Measurements from ENCODE around the gene TM9SF1. TPM values are rescaled to one million over a fixed set of nuclear protein-coding genes. Genes with fewer than 3 reads are reported as not detected.

Gene TM9SF1
- total and polyA plus RNA-seq, 7 donors = 7.9 to 37.2 (median 33.5) TPM

DNA sequence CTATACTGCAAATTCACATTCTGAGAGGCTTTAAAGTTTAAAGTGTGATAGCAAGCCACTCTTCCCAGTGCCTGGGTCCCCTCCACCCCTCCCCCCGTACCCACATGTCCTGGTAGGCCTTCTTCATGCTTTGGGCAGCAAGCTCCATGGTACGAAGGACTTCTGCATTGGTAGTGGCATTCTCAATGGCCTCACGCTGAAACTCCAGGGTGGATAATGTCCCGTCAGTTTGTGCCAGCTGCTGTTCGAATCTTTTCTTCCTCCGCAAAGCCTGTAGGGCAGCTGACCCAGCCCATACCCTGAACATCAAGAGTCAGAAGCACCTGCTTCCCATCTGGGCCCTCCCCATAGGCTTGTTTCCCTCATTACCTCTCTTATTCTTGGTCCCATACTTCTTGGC, 16.1 kb upstream of the TM9SF1 start:
- intact Hi-C loops (cut with DNase I) = no loop called here
- no peaks in the 10 kb centered on the region for H3K27me3 ChIP-seq
- 94 to 96% methylated on average over 6 of the region's 6 CpGs for WGBS, 2 donors
- DNase-seq = peak; percentile 47
- H3K27ac ChIP-seq = no peak overlapping the region
- no peak for TF ChIP-seq EP300 (IDR thresholded peaks at IDR 0.05)
- no peak for TF ChIP-seq POLR2AphosphoS5 (IDR thresholded peaks at IDR 0.05)
- TF ChIP-seq POLR2A (IDR thresholded peaks at IDR 0.05) = no peak
- TF ChIP-seq, protein P1, sequence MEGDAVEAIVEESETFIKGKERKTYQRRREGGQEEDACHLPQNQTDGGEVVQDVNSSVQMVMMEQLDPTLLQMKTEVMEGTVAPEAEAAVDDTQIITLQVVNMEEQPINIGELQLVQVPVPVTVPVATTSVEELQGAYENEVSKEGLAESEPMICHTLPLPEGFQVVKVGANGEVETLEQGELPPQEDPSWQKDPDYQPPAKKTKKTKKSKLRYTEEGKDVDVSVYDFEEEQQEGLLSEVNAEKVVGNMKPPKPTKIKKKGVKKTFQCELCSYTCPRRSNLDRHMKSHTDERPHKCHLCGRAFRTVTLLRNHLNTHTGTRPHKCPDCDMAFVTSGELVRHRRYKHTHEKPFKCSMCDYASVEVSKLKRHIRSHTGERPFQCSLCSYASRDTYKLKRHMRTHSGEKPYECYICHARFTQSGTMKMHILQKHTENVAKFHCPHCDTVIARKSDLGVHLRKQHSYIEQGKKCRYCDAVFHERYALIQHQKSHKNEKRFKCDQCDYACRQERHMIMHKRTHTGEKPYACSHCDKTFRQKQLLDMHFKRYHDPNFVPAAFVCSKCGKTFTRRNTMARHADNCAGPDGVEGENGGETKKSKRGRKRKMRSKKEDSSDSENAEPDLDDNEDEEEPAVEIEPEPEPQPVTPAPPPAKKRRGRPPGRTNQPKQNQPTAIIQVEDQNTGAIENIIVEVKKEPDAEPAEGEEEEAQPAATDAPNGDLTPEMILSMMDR (IDR thresholded peaks at IDR 0.05) = no peak
- no peaks in the 10 kb centered on the region for H3K9me3 ChIP-seq
- no peak overlapping the region for H3K4me3 ChIP-seq
- H3K4me1 ChIP-seq = peaks cover 0 to 42% (median 32%) of the 10 kb centered on the region in 4 donors
- peaks cover 5 to 54% (median 16%) of the 10 kb centered on the region in 4 donors for H3K36me3 ChIP-seq

DNA sequence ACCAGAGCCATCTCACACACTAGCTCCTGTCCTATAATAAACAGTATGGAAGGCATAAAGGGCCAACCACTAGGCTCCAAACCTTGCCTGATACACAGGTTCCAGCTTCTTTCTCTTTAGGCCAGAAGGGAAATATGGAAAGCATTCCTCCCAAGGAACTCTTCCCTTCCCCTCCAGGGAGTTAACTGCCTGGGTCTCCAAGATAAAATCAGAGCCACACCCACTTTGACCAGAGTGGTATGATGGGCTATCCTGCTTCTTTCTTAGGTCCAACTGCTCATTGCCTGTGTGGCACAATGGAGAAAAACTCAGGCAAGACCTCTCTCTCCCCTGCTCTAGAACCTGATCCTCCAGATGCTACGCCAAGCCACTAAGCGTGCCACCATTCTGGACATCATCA, 12.4 kb upstream of the TM9SF1 start:
- Histone ChIP-seq H3K36me3 (peaks cover 5 to 81% (median 19%) of the 10 kb centered on the region in 4 donors), H3K27ac (no peak overlapping the region), H3K9me3 (no peaks in the 10 kb centered on the region), H3K27me3 (no peaks in the 10 kb centered on the region), H3K4me1 (peaks cover 0 to 19% (median 10%) of the 10 kb centered on the region in 4 donors), H3K4me3 (no peak overlapping the region)
- intact Hi-C loops (cut with DNase I) = no loop called here
- TF ChIP-seq EP300 (IDR thresholded peaks at IDR 0.05) = no peak
- TF ChIP-seq, protein P1 (IDR thresholded peaks at IDR 0.05) = no peak
- TF ChIP-seq POLR2A (IDR thresholded peaks at IDR 0.05) = no peak
- no peak for TF ChIP-seq POLR2AphosphoS5 (IDR thresholded peaks at IDR 0.05)
- WGBS, 2 donors = 99% methylated on average over 2 of the region's 2 CpGs
- DNase-seq = peak; percentile 21

DNA sequence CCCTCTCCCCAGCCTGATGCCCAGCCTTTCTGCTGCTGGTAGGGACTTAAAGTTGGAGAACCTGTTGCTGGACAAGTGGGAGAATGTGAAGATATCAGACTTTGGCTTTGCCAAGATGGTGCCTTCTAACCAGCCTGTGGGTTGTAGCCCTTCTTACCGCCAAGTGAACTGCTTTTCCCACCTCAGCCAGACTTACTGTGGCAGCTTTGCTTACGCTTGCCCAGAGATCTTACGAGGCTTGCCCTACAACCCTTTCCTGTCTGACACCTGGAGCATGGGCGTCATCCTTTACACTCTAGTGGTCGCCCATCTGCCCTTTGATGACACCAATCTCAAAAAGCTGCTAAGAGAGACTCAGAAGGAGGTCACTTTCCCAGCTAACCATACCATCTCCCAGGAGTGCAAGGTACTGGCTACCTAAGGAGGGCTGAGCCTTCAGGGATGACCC, 11.9 kb upstream of the TM9SF1 start:
- intact Hi-C loops (cut with DNase I) = no loop called here
- WGBS, 2 donors = 75 to 95% methylated on average over 5 of the region's 5 CpGs
- DNase-seq = peak; percentile 10
- Histone ChIP-seq H3K27me3 (no peaks in the 10 kb centered on the region), H3K27ac (no peak overlapping the region), H3K4me1 (peaks cover 0 to 14% (median 5%) of the 10 kb centered on the region in 4 donors), H3K4me3 (no peak overlapping the region), H3K9me3 (no peaks in the 10 kb centered on the region), H3K36me3 (peaks cover 5 to 86% (median 19%) of the 10 kb centered on the region in 4 donors)
- no peak for TF ChIP-seq EP300 (IDR thresholded peaks at IDR 0.05)
- TF ChIP-seq POLR2A (IDR thresholded peaks at IDR 0.05) = no peak
- no peak for TF ChIP-seq POLR2AphosphoS5 (IDR thresholded peaks at IDR 0.05)
- TF ChIP-seq, protein P1 (IDR thresholded peaks at IDR 0.05) = no peak

DNA sequence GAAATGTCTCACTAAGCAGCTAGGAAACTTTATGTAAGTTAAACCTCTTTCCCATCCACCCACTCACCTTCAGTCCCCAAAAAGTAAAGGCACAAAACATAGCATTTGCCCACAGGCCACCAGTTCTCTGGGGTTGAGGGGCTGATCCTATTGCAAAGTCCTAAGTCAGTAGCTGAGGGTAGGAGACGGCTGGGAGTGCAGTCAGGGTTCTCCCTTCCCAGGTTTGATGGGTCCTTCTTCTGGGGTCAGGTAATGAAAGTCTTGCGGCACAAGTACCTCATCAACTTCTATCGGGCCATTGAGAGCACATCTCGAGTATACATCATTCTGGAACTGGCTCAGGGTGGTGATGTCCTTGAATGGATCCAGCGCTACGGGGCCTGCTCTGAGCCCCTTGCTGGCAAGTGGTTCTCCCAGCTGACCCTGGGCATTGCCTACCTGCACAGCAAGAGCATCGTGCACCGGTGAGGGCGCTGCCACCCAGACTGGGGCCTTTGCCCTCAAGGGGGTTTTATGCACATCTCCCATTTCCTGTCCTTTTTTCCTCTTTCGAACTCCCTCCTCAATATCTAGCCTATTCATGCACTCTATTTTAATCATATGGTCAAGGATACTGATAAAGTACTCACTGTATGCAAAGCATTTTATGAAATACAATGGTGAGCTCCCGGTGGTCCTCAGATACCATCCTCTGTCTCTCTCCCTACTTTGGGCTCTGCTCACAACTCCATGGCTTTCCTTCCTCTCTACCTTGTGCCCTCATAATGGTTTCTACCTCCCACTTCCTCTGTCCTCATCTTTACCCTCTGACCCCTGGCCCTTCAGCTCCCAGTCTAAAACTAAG, 11.2 kb upstream of the TM9SF1 start:
- intact Hi-C loops (cut with DNase I) = no loop called here
- H3K4me1 ChIP-seq = peaks cover 0 to 8% (median 2%) of the 10 kb centered on the region in 4 donors
- TF ChIP-seq EP300 (IDR thresholded peaks at IDR 0.05) = no peak
- TF ChIP-seq, protein P1 (IDR thresholded peaks at IDR 0.05) = no peak
- no peak for TF ChIP-seq POLR2A (IDR thresholded peaks at IDR 0.05)
- no peak for TF ChIP-seq POLR2AphosphoS5 (IDR thresholded peaks at IDR 0.05)
- WGBS, 2 donors = 97 to 98% methylated on average over 11 of the region's 11 CpGs
- H3K9me3 ChIP-seq = no peaks in the 10 kb centered on the region
- H3K27ac ChIP-seq = no peak overlapping the region
- DNase-seq = peak; percentile 26
- H3K36me3 ChIP-seq = peaks cover 5 to 88% (median 20%) of the 10 kb centered on the region in 4 donors
- no peaks in the 10 kb centered on the region for H3K27me3 ChIP-seq
- no peak overlapping the region for H3K4me3 ChIP-seq

All from sigmoid colon (tissue), 7 donors.